PC-3 (cell line): ENCODE measurements around the gene THRA. TPM values are rescaled to one million over a fixed set of nuclear protein-coding genes. Genes with fewer than 3 reads are reported as not detected.

Source experiments
- ATAC-seq: fragments of 200-7000 bp; cut with Tn5 transposase; 2 replicates; pipeline ENCODE4 v1.9.1; 2020; ENCODE audit warnings: mild to moderate bottlenecking, moderate library complexity
- BruUV-seq: library from RNA; stranded (reverse); fragments of 400-500 nt; replicated peaks from 2 replicates; lab custom pipeline; 2021; lab: Mats Ljungman, UMichigan
- CTCF ChIA-PET: fragments of 300-600 bp; sonication (Branson Sonifier 250); formaldehyde crosslinking; loops from one replicate; lab custom pipeline; 2022; ENCODE audit warnings: antibody characterized with exemption; lab: Charles Lee
- POLR2A ChIA-PET: fragments of 300-600 bp; sonication (Branson Sonifier 250); formaldehyde crosslinking; loops from one replicate; lab custom pipeline; 2022; ENCODE audit warnings: antibody characterized with exemption; ENCODE audit not compliant: unreplicated experiment; lab: Charles Lee
- DNase-seq: peaks from one replicate; pipeline ENCODE4 v3.0.0-alpha.2; 2015
- H2AFZ ChIP-seq: fragments of 300-600 bp; sonication (generic); 2 replicates; pipeline ENCODE4 v1.6.0; 2016; ENCODE audit warnings: antibody characterized with exemption, low read length
- H3F3A ChIP-seq: fragments of 300-600 bp; sonication (generic); one replicate; pipeline ENCODE4 v1.6.0; 2017; ENCODE audit warnings: antibody characterized with exemption, low read length, control low read depth, mild to moderate bottlenecking; ENCODE audit not compliant: unreplicated experiment
- H3K27ac ChIP-seq: fragments of 300-600 bp; sonication (generic); 2 replicates; pipeline ENCODE4 v1.5.1; 2016; ENCODE audit warnings: mild to moderate bottlenecking, low read length
- H3K27me3 ChIP-seq: fragments of 300-600 bp; sonication (generic); 2 replicates; pipeline ENCODE4 v1.6.1; 2016; ENCODE audit warnings: low read length, mixed read lengths
- H3K36me3 ChIP-seq: fragments of 300-600 bp; sonication (generic); 2 replicates; pipeline ENCODE4 v1.6.1; 2016; ENCODE audit warnings: low read depth, mixed run types, low read length, mixed read lengths
- H3K4me1 ChIP-seq: fragments of 300-600 bp; sonication (generic); 2 replicates; pipeline ENCODE4 v1.5.1; 2016; ENCODE audit warnings: low read length; ENCODE audit not compliant: insufficient read depth
- H3K4me2 ChIP-seq: fragments of 300-600 bp; sonication (generic); 2 replicates; pipeline ENCODE4 v1.6.0; 2016; ENCODE audit warnings: low read length
- H3K4me3 ChIP-seq: fragments of 300-600 bp; sonication (generic); 2 replicates; pipeline ENCODE4 v1.5.1; 2016; ENCODE audit warnings: mild to moderate bottlenecking, low read length, mixed read lengths
- H3K79me2 ChIP-seq: fragments of 300-600 bp; sonication (generic); 2 replicates; pipeline ENCODE4 v1.6.1; 2017; ENCODE audit warnings: low read length, mixed read lengths
- H3K9ac ChIP-seq: fragments of 300-600 bp; sonication (generic); 2 replicates; pipeline ENCODE4 v1.6.0; 2016; ENCODE audit warnings: mild to moderate bottlenecking, low read length
- H3K9me2 ChIP-seq: fragments of 300-600 bp; sonication (generic); replicated peaks from 2 replicates; pipeline ENCODE4 v1.6.1; 2016; ENCODE audit warnings: mixed run types, low read length, mixed read lengths
- H3K9me3 ChIP-seq: fragments of 300-600 bp; sonication (generic); 2 replicates; pipeline ENCODE4 v1.6.1; 2016; ENCODE audit warnings: low read length, mixed read lengths
- H4K20me1 ChIP-seq: fragments of 300-600 bp; sonication (generic); 2 replicates; pipeline ENCODE4 v1.6.1; 2016; ENCODE audit warnings: low read length, mixed read lengths
- EZH2 ChIP-seq: fragments of 300-600 bp; sonication (generic); IDR thresholded peaks from one replicate; pipeline ENCODE4 v1.6.1; 2017; ENCODE audit warnings: antibody characterized with exemption, mild to moderate bottlenecking, low read length; ENCODE audit not compliant: unreplicated experiment
- EZH2phosphoT487 ChIP-seq: fragments of 300-600 bp; sonication (generic); IDR thresholded peaks from 2 replicates; pipeline ENCODE4 v1.6.1; 2018; ENCODE audit warnings: mild to moderate bottlenecking, antibody characterized with exemption, low read length, borderline replicate concordance
- intact Hi-C: fragments of 100-400 bp; cut with micrococcal nuclease; formaldehyde crosslinking; loops from 2 replicates; pipeline ENCODE4 v1.9.0; 2023
- total RNA-seq: library from RNA; depleted of rRNA; stranded (reverse); fragments of >200 nt; gene quantifications from 2 replicates; pipeline ENCODE4 v1.2.3, GENCODE V29; 2014
- TF ChIP-seq, protein P1 (sequence below): fragments of 300-600 bp; sonication (generic); conservative IDR thresholded peaks from 2 replicates; pipeline ENCODE4 v1.5.1; 2017; ENCODE audit warnings: antibody characterized with exemption, low read depth, mild to moderate bottlenecking, low read length

The THRA gene
- total RNA-seq, 1 experiment from 2014 or later, result 6.6 TPM

DNA sequence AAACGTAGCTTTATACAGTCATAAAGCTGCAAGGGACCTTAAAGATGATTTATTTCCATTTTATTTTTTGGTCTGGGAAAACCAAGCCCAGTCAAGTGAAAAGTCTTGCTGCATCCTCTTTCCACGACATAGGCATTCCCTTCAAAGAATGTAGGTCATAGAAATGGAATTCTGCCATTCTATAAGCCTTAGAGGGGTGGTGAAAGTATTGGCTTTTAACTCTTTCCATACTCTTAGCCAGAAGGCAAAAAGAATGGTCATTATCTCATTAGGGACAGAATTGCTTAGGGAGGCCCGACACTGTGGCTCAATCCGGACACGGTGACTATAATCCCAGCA is 51.1 kb downstream of the THRA start:
- intact Hi-C loops, result loop anchor here (1.0 to 5.0 kb wide), 5 partner anchors 10 to 178 kb away; partner anchors contain the start of gene NR1D1
- no peak for DNase-seq
- BruUV-seq, result no TSS peak
- Histone ChIP-seq H2AFZ (peak overlapping the region; percentile 76), H3K27me3 (no peaks in the 10 kb centered on the region), H3K4me2 (peak overlapping the region; percentile 86), H3K4me3 (peak overlapping the region; percentile 60; the same call in 1 of the 2 replicates), H3K4me1 (peaks cover 48% of the 10 kb centered on the region), H3F3A (peaks cover 4% of the 10 kb centered on the region), H3K36me3 (no peaks in the 10 kb centered on the region), H3K79me2 (no peaks in the 10 kb centered on the region), H3K9ac (peak overlapping the region; percentile 95), H3K27ac (peak overlapping the region; percentile 98), H3K9me2 (no peaks in the 10 kb centered on the region), H4K20me1 (no peaks in the 10 kb centered on the region), H3K9me3 (no peaks in the 10 kb centered on the region)
- ChIA-PET CTCF (interaction anchor here (0.6 to 2.3 kb wide), 6 partner anchors 10 to 77 kb away, joined by 3 to 26 read pairs (median 5); partner anchors contain the start of gene CASC3), POLR2A (interaction anchor here (0.6 to 2.0 kb wide), 6 partner anchors 8 to 235 kb away, joined by 3 to 16 read pairs (median 4); partner anchors contain the start of gene MSL1)
- no peak for ATAC-seq
- TF ChIP-seq, protein P1, sequence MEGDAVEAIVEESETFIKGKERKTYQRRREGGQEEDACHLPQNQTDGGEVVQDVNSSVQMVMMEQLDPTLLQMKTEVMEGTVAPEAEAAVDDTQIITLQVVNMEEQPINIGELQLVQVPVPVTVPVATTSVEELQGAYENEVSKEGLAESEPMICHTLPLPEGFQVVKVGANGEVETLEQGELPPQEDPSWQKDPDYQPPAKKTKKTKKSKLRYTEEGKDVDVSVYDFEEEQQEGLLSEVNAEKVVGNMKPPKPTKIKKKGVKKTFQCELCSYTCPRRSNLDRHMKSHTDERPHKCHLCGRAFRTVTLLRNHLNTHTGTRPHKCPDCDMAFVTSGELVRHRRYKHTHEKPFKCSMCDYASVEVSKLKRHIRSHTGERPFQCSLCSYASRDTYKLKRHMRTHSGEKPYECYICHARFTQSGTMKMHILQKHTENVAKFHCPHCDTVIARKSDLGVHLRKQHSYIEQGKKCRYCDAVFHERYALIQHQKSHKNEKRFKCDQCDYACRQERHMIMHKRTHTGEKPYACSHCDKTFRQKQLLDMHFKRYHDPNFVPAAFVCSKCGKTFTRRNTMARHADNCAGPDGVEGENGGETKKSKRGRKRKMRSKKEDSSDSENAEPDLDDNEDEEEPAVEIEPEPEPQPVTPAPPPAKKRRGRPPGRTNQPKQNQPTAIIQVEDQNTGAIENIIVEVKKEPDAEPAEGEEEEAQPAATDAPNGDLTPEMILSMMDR, result no peak
- no peak for TF ChIP-seq EZH2phosphoT487
- TF ChIP-seq EZH2, result no peak

DNA sequence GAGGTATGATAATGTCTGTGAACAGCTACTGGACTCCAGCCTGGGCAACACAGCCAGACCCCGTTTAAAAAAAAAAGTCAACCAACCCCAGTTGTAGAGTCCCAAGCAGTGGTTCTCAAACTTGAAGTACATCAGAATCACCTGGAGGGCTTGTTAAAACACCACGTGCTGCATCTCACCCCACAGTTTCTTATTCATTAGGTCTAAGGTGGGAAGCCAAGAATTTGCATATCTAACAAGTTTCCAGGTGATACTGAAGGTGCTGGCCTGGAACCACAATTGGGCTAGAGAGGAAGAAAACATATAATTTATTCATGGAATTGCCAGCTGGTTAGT is 52.3 kb downstream of the THRA start:
- no peak overlapping the region for H2AFZ ChIP-seq
- peaks cover 4% of the 10 kb centered on the region for H3F3A ChIP-seq
- TF ChIP-seq EZH2 (no peak), EZH2phosphoT487 (no peak)
- TF ChIP-seq, protein P1, result no peak
- H3K27ac ChIP-seq, result peak overlapping the region; percentile 98
- no peak overlapping the region for H3K9ac ChIP-seq
- peak overlapping the region; percentile 86; the same call in 1 of the 2 replicates for H3K4me2 ChIP-seq
- peaks cover under 1% of the 10 kb centered on the region; the same call in 1 of the 2 replicates for H3K79me2 ChIP-seq
- CTCF ChIA-PET, result no interaction called here
- H3K36me3 ChIP-seq, result no peaks in the 10 kb centered on the region
- peaks cover 48% of the 10 kb centered on the region for H3K4me1 ChIP-seq
- no TSS peak for BruUV-seq
- no peaks in the 10 kb centered on the region for H3K9me2 ChIP-seq
- H3K4me3 ChIP-seq, result no peak overlapping the region
- no peaks in the 10 kb centered on the region for H3K9me3 ChIP-seq
- DNase-seq (no peak), ATAC-seq (no peak)
- H3K27me3 ChIP-seq, result no peaks in the 10 kb centered on the region
- H4K20me1 ChIP-seq, result no peaks in the 10 kb centered on the region
- POLR2A ChIA-PET, result no interaction called here
- intact Hi-C loops, result no loop called here
